Sigmoid colon (tissue), 7 donors: Measurements from ENCODE around the gene UBE2QL1. TPM values are rescaled to one million over a fixed set of nuclear protein-coding genes. Genes with fewer than 3 reads are reported as not detected.

Source experiments
- DNase-seq: peaks from one replicate; pipeline ENCODE4 v3.0.0-alpha.2; 2019
- H3K27ac ChIP-seq, 4 donors: fragments of 200-600 bp; sonication (generic); one replicate each; pipeline ENCODE4 v1.5.1; 2016 to 2019; ENCODE audit warnings: mild to moderate bottlenecking in 1 of 4
- H3K27me3 ChIP-seq, 3 donors: fragments of 200-600 bp; sonication (generic); one replicate each; pipeline ENCODE4 v1.5.1; 2019; ENCODE audit warnings: mild to moderate bottlenecking in 1 of 3
- H3K36me3 ChIP-seq, 4 donors: fragments of 200-600 bp; sonication (generic); one replicate each; pipeline ENCODE4 v1.5.1; 2016 to 2019
- H3K4me1 ChIP-seq, 4 donors: fragments of 200-600 bp; sonication (generic); one replicate each; pipeline ENCODE4 v1.5.1; 2017 to 2019
- H3K4me3 ChIP-seq, 4 donors: fragments of 200-600 bp; sonication (generic); one replicate each; pipeline ENCODE4 v1.5.1; 2017 to 2019; ENCODE audit warnings: mild to moderate bottlenecking in 2 of 4, moderate library complexity in 1 of 4
- H3K9me3 ChIP-seq, 4 donors: fragments of 200-600 bp in 3 of 4; sonication (generic) in 3 of 4; one replicate each; pipeline versions ENCODE4 v1.5.1 to v1.6.1; 2013 to 2019
- EP300 ChIP-seq, 4 donors: sonication (generic); formaldehyde crosslinking; IDR thresholded peaks; one replicate each; pipeline ENCODE4 v1.6.1; 2017; ENCODE audit warnings: antibody characterized with exemption in 4 of 4
- POLR2A ChIP-seq, 2 donors: fragments of 450-650 bp; IDR thresholded peaks; one replicate each; pipeline ENCODE4 v1.6.1; 2016; ENCODE audit warnings: antibody characterized with exemption in 2 of 2, mild to moderate bottlenecking in 2 of 2, moderate library complexity in 2 of 2
- POLR2AphosphoS5 ChIP-seq, 4 donors: sonication (generic); formaldehyde crosslinking; IDR thresholded peaks; one replicate each; pipeline ENCODE4 v1.6.1; 2017; ENCODE audit warnings: antibody characterized with exemption in 4 of 4
- WGBS, 2 donors: extraction: QIAGEN DNeasy Blood & Tissue Kit; methylation state at CpG; one replicate each; pipeline ENCODE4 v1.1.7; 2013; 5-methylcytosine and 5-hydroxymethylcytosine counted together
- intact Hi-C: fragments of 100-400 bp; cut with DNase I; formaldehyde crosslinking; loops from one replicate; pipeline ENCODE4 v1.15.1; 2023
- polyA plus RNA-seq, 3 donors: library from polyadenylated mRNA; stranded (reverse); fragments of 200-250 nt; gene quantifications; one replicate each; pipeline ENCODE4 v1.2.3, GENCODE V29; 2013
- total RNA-seq, 4 donors: library from RNA; depleted of rRNA; stranded (reverse); fragments of >200 nt; gene quantifications; one replicate each; pipeline ENCODE4 v1.1.0, GENCODE V29; 2016
- TF ChIP-seq, protein P1 (sequence below), 4 experiments: fragments of 450-650 bp in 3 of 4; fragments of 200-600 bp in 1 of 4; IDR thresholded peaks; one replicate each; pipeline ENCODE4 v1.5.1; 2016 to 2019; ENCODE audit warnings: antibody characterized with exemption in 4 of 4, mild to moderate bottlenecking in 3 of 4, moderate library complexity in 2 of 4
- donor health status: healthy with polysubstance abuse.
- donor health status: Bipolar disorder and iron deficiency.
- donor health status: healthy.

The UBE2QL1 gene
- total and polyA plus RNA-seq, 7 donors = under 0.01 to 5.5 (median 3.6) TPM

DNA sequence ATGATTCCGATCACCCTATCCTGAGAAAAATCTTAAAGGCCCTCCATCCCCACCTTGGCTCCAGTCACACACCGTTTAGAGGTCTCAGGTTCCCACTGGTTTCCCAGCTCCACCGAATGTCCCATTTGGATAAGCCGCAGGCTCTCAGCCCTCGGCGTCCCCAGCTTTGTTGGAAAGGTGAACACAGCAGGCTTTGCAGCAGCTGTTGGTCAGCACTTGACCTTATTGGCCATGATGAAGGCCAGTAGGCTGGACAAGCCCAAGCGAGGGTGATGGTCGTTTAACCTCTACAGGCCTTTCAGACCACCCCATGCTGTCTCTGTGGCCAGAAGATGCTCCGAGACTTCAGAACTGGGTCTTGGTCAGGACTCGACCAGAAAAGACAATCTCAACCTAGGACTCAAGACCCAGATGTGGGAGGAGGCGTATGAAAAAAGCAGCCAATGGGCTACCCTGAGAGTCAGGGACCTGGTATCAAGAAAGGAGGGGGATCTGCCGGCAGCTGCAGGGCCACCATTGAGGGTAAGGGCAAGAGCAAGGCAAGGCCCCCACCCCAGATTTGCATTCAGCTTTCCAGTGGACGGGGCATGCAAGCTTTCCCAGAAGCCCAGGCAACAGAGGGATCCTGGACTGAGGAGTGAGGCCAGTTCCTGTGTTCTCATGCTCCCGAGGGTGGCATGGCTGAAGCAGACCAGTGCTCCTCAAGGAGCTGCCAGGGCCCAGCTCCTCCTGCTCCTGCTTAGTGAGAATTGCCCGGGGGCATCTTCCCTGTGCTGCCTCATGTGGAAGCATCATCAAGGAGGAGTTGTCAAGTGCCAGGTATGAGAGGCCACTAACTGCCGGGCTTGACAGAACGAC lies 13.4 kb downstream of the UBE2QL1 start:
- Histone ChIP-seq H3K4me3 (no peak overlapping the region), H3K9me3 (no peaks in the 10 kb centered on the region), H3K27ac (no peak overlapping the region), H3K36me3 (no peaks in the 10 kb centered on the region), H3K27me3 (no peaks in the 10 kb centered on the region), H3K4me1 (peaks cover 0 to 9% (median 4%) of the 10 kb centered on the region in 4 donors)
- intact Hi-C loops = no loop called here
- TF ChIP-seq EP300 (IDR thresholded peaks at IDR 0.05) (no peak), POLR2AphosphoS5 (IDR thresholded peaks at IDR 0.05) (no peak), POLR2A (IDR thresholded peaks at IDR 0.05) (no peak)
- TF ChIP-seq, protein P1, sequence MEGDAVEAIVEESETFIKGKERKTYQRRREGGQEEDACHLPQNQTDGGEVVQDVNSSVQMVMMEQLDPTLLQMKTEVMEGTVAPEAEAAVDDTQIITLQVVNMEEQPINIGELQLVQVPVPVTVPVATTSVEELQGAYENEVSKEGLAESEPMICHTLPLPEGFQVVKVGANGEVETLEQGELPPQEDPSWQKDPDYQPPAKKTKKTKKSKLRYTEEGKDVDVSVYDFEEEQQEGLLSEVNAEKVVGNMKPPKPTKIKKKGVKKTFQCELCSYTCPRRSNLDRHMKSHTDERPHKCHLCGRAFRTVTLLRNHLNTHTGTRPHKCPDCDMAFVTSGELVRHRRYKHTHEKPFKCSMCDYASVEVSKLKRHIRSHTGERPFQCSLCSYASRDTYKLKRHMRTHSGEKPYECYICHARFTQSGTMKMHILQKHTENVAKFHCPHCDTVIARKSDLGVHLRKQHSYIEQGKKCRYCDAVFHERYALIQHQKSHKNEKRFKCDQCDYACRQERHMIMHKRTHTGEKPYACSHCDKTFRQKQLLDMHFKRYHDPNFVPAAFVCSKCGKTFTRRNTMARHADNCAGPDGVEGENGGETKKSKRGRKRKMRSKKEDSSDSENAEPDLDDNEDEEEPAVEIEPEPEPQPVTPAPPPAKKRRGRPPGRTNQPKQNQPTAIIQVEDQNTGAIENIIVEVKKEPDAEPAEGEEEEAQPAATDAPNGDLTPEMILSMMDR (IDR thresholded peaks at IDR 0.05) = no peak
- WGBS, 2 donors = 83 to 91% methylated on average over 17 of the region's 17 CpGs
- no peak for DNase-seq

GRCh38 chr5:6462671-6463070 lies 14.0 kb downstream of the UBE2QL1 start:
- 82 to 85% methylated on average over 7 of the region's 7 CpGs for WGBS, 2 donors
- H3K27ac ChIP-seq = no peak overlapping the region

GRCh38 chr5:6464441-6464840 lies 15.8 kb downstream of the UBE2QL1 start:
- no peak for DNase-seq
- Histone ChIP-seq H3K4me3 (no peak overlapping the region), H3K36me3 (no peaks in the 10 kb centered on the region), H3K4me1 (peaks cover 0 to 19% (median 9%) of the 10 kb centered on the region in 4 donors), H3K27me3 (no peaks in the 10 kb centered on the region), H3K9me3 (no peaks in the 10 kb centered on the region), H3K27ac (peak overlapping the region in 1 of 4 donors; percentile 6)
- 75 to 78% methylated on average over 6 of the region's 6 CpGs for WGBS, 2 donors
- intact Hi-C loops = no loop called here
- TF ChIP-seq, protein P1 (IDR thresholded peaks at IDR 0.05) = no peak
- TF ChIP-seq POLR2AphosphoS5 (IDR thresholded peaks at IDR 0.05) (no peak), EP300 (IDR thresholded peaks at IDR 0.05) (no peak), POLR2A (IDR thresholded peaks at IDR 0.05) (no peak)

More at GRCh38 chr5:6462671-6463070, 14.0 kb downstream of the UBE2QL1 start:
- Histone ChIP-seq H3K27me3 (no peaks in the 10 kb centered on the region), H3K4me1 (peaks cover 0 to 16% (median 7%) of the 10 kb centered on the region in 4 donors), H3K36me3 (no peaks in the 10 kb centered on the region), H3K9me3 (no peaks in the 10 kb centered on the region), H3K4me3 (no peak overlapping the region)
- TF ChIP-seq POLR2AphosphoS5 (IDR thresholded peaks at IDR 0.05) (no peak), EP300 (IDR thresholded peaks at IDR 0.05) (no peak), POLR2A (IDR thresholded peaks at IDR 0.05) (no peak)
- TF ChIP-seq, protein P1 (IDR thresholded peaks at IDR 0.05) = no peak
- intact Hi-C loops = no loop called here
- no peak for DNase-seq

DNA sequence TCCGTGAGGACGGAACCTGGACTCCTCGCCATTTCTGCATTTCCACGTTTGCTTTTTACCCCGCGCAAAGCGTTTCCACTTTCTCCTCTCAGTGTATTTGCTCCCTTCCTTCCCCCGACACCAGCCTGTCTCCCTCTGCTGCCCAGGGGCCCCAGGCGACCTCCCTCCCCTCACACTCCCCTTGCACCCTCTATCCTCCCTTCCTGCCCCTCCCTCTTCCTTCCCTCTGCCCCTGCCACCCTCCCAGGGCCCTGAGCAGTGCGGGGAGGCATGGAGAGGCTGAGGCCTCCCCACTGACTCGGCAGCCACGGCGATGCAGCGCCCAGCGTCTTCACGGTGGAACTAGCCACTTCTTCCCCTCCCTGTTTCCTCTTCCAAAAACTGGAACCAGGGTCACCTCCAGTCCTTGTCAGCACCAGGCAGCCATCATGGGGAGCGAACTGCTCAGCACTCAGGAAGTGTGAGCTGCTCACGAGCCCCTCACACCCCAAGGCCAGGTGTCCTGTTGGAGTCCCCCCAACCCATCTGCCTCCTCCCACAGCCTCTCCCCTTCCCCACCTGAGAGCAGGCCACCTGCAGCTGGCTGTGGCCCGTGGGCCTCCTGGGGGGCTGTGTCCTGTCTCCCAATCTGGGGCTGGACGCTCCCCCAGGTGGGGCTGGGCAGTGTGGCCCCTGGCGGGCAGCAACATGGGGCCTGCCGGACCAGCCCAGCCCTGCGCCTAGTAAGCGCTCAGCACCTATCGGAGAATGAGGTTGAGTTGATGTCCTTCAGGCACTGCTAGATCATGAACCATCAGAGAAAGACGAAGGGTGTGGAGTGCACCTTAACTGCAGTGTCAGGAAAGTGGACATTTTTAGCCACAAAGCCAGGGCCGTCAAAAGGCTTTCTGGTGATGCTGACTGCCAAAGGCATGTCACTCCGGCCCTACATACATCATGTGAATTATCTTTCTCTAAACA lies 17.5 kb downstream of the UBE2QL1 start:
- 59 to 73% methylated on average over 28 of the region's 28 CpGs for WGBS, 2 donors
- Histone ChIP-seq H3K27me3 (no peaks in the 10 kb centered on the region), H3K4me3 (no peak overlapping the region), H3K9me3 (no peaks in the 10 kb centered on the region), H3K27ac (peak overlapping the region in 3 of 4 donors; percentile 34 to 56 (median 49)), H3K4me1 (peaks cover 0 to 19% (median 9%) of the 10 kb centered on the region in 4 donors), H3K36me3 (no peaks in the 10 kb centered on the region)
- TF ChIP-seq POLR2AphosphoS5 (IDR thresholded peaks at IDR 0.05) (no peak), POLR2A (IDR thresholded peaks at IDR 0.05) (no peak)
- TF ChIP-seq, protein P1 (IDR thresholded peaks at IDR 0.05) = no peak
- DNase-seq = peak; percentile 53
- intact Hi-C loops = no loop called here
